ENCODE measurements around the gene UBALD2. TPM values are rescaled to one million over a fixed set of nuclear protein-coding genes. Genes with fewer than 3 reads are reported as not detected.

The UBALD2 gene
- total and polyA plus RNA-seq, 2 of the 4 experiments (the other 2 are of a cell fraction) = 0.90 to 12.1 TPM

DNA sequence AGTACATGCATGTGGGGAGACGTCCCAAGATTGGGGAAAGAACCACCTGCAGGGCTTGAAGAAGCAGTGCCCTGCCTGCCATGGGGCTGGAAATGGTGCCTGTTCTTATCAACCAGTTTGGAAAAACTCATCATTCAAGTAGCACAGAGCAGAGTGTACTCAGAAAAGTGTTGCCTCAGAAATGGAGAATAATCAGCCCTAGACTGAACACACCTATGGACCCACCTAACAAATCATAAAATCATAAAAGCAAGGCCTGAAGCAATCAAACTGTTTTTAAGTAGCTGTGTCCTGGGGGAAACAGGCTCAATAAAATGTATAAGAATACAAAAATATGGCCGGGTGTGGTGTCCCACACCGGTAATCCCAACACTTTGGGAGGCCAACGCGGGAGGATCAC is 31.7 kb downstream of the UBALD2 start:
- Histone ChIP-seq H3K4me2 (ENCODE audit: low read depth, low read length) (no peak overlapping the region), H2AK9ac (replicated peaks; ENCODE audit: low read depth, low read length, poor library complexity) (no peak overlapping the region), H4K20me1 (ENCODE audit: insufficient read depth, low read length) (no peaks in the 10 kb centered on the region; the same call in 1 of the 2 replicates), H3K27me3 (ENCODE audit: control insufficient read depth, insufficient read depth, low read length) (no peaks in the 10 kb centered on the region), H4K5ac (ENCODE audit: low read depth, low read length) (no peak overlapping the region), H3K56ac (ENCODE audit: extremely low read depth, insufficient read depth, low read length) (no peak overlapping the region), H3K23ac (ENCODE audit: low read depth, low read length) (no peak overlapping the region), H2AFZ (replicated peaks; ENCODE audit: low read length, poor library complexity) (no peak overlapping the region), H3K9me3 (ENCODE audit: control insufficient read depth, insufficient read depth, low read length) (no peaks in the 10 kb centered on the region), H3K79me1 (ENCODE audit: low read depth in 1 of 2, low read length in 2 of 2) (peaks cover 0 to 11% of the 10 kb centered on the region in 2 experiments; a peak in 1 of 4 replicates), H3K4me3 (ENCODE audit: insufficient read depth, low read depth, low read length) (no peak overlapping the region), H3K4ac (ENCODE audit: low read depth, low read length) (no peak overlapping the region), H3K14ac (replicated peaks; ENCODE audit: low read depth, low read length) (no peak overlapping the region), H4K8ac (ENCODE audit: low read depth in 2 of 2, low read length in 2 of 2) (no peak overlapping the region), H2BK5ac (ENCODE audit: low read depth, low read length, poor library complexity, severe bottlenecking) (no peak overlapping the region), H2BK120ac (ENCODE audit: low read depth, low read length) (no peak overlapping the region), H3K18ac (ENCODE audit: low read depth, low read length) (no peak overlapping the region), H3K9me1 (ENCODE audit: insufficient read depth, low read length) (peaks cover 7% of the 10 kb centered on the region; the same call in 1 of the 2 replicates), H3K36me3 (ENCODE audit: control insufficient read depth, insufficient read depth, low read length) (peaks cover 13% of the 10 kb centered on the region), H2BK20ac (ENCODE audit: low read depth, low read length) (no peak overlapping the region), H2AK5ac (ENCODE audit: low read depth, low read length) (no peak overlapping the region), H3K9ac (ENCODE audit: low read depth, low read length) (no peak overlapping the region), H2BK15ac (ENCODE audit: low read depth, low read length) (no peak overlapping the region), H3K27ac (ENCODE audit: insufficient read depth, low read length) (no peak overlapping the region), H4K91ac (ENCODE audit: insufficient read depth, low read depth, low read length) (no peak overlapping the region), H3K4me1 (ENCODE audit: control insufficient read depth, insufficient read depth, low read length) (no peaks in the 10 kb centered on the region)
- dilution Hi-C loops (cut with HindIII; ENCODE audit: low sequenced_read_pairs, unreplicated experiment) (no loop called here), in situ Hi-C loops (cut with MboI; ENCODE audit: low sequenced_read_pairs) (loop anchor here (10.0 kb wide), 1 partner anchor 282 kb away; no protein-coding TSS in a partner anchor), intact Hi-C loops (cut with micrococcal nuclease) (loop anchor here (5.0 kb wide), 1 partner anchor 290 kb away; no protein-coding TSS in a partner anchor)
- DNase-seq (no peak), ATAC-seq (ENCODE audit: low read depth) (no peak)
- no TSS peak for BruUV-seq (replicated peaks)
- TF ChIP-seq, protein P1, sequence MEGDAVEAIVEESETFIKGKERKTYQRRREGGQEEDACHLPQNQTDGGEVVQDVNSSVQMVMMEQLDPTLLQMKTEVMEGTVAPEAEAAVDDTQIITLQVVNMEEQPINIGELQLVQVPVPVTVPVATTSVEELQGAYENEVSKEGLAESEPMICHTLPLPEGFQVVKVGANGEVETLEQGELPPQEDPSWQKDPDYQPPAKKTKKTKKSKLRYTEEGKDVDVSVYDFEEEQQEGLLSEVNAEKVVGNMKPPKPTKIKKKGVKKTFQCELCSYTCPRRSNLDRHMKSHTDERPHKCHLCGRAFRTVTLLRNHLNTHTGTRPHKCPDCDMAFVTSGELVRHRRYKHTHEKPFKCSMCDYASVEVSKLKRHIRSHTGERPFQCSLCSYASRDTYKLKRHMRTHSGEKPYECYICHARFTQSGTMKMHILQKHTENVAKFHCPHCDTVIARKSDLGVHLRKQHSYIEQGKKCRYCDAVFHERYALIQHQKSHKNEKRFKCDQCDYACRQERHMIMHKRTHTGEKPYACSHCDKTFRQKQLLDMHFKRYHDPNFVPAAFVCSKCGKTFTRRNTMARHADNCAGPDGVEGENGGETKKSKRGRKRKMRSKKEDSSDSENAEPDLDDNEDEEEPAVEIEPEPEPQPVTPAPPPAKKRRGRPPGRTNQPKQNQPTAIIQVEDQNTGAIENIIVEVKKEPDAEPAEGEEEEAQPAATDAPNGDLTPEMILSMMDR (conservative IDR thresholded peaks at IDR 0.05; ENCODE audit: low read depth, low read length) = no peak
- no peak for TF ChIP-seq MAFK (IDR thresholded peaks at IDR 0.05; ENCODE audit: low read depth, low read length)
- no peak for TF ChIP-seq CEBPB (IDR thresholded peaks at IDR 0.05; ENCODE audit: low read depth, low read length)
- TF ChIP-seq RAD21 (IDR thresholded peaks at IDR 0.05; ENCODE audit: low read length) = no peak
- no peak for TF ChIP-seq NFE2L2 (IDR thresholded peaks at IDR 0.05; ENCODE audit: low read depth, low read length)
- no peak for TF ChIP-seq RFX5 (IDR thresholded peaks at IDR 0.05; ENCODE audit: low read depth, low read length)
- no peak for TF ChIP-seq SMC3 (IDR thresholded peaks at IDR 0.05; ENCODE audit: low read depth, low read length)
- TF ChIP-seq BHLHE40 (IDR thresholded peaks at IDR 0.05; ENCODE audit: low read depth, low read length) = no peak
- no peak for TF ChIP-seq FOS (IDR thresholded peaks at IDR 0.05; ENCODE audit: low read depth, low read length)
- TF ChIP-seq RCOR1 (IDR thresholded peaks at IDR 0.05; ENCODE audit: insufficient replicate concordance, low read length) = no peak
- CTCF ChIA-PET = no interaction called here
- whole genome bisulfite sequencing, 2 experiments (ENCODE audit: extremely low coverage in 2 of 2, insufficient read length in 1 of 2) = 100% methylated on average over 1 of the region's 5 CpGs; no CpG with 5 or more reads in 1 of the 2 experiments
- POLR2A ChIA-PET (ENCODE audit: unreplicated experiment) = no interaction called here

All from IMR-90 (cell line).